ENCODE results near the gene P2RY1.

GRCh38 chr3:152865668-152866245 lies 30.8 kb downstream of the P2RY1 start:
- TF ChIP-seq CTCF (tag by site-specific recombination; IDR thresholded peaks at IDR 0.05) (no peak), ZSCAN4 (tag by site-specific recombination; IDR thresholded peaks at IDR 0.05) (no peak), ZNF138 (tag by site-specific recombination; IDR thresholded peaks at IDR 0.05; ENCODE audit: borderline replicate concordance) (no peak), ZBTB1 (tag by site-specific recombination; IDR thresholded peaks at IDR 0.05) (no peak), ZNF274 (IDR thresholded peaks at IDR 0.05; ENCODE audit: low read length) (no peak), ZNF274 (tag by site-specific recombination; IDR thresholded peaks at IDR 0.05; ENCODE audit: borderline replicate concordance) (no peak), RBAK (tag by site-specific recombination; IDR thresholded peaks at IDR 0.05) (no peak), ZBTB11 (tag by site-specific recombination; conservative IDR thresholded peaks at IDR 0.05; ENCODE audit: low read depth) (no peak), YY1 (tag by site-specific recombination; IDR thresholded peaks at IDR 0.05) (no peak), ZNF324 (tag by site-specific recombination; IDR thresholded peaks at IDR 0.05) (no peak), ZNF311 (tag by site-specific recombination; IDR thresholded peaks at IDR 0.05; ENCODE audit: borderline replicate concordance) (no peak), ZNF24 (tag by site-specific recombination; IDR thresholded peaks at IDR 0.05) (no peak), ZNF423 (tag by site-specific recombination; IDR thresholded peaks at IDR 0.05) (no peak), ZBTB48 (tag by site-specific recombination; IDR thresholded peaks at IDR 0.05) (no peak), ZBTB49 (tag by site-specific recombination; IDR thresholded peaks at IDR 0.05; ENCODE audit: low read depth) (no peak)
